ENCODE measurements around the gene PAX3. TPM values are rescaled to one million over a fixed set of nuclear protein-coding genes. Genes with fewer than 3 reads are reported as not detected.
A peak's percentile ranks its signal among the peaks of the same experiment; 100 is the strongest.

The PAX3 gene
- total and polyA plus RNA-seq, 2 of the 13 experiments (the other 11 are each of a cell fraction or from before 2014, with no cell fraction given): 0.07 TPM; not detected in 1

DNA sequence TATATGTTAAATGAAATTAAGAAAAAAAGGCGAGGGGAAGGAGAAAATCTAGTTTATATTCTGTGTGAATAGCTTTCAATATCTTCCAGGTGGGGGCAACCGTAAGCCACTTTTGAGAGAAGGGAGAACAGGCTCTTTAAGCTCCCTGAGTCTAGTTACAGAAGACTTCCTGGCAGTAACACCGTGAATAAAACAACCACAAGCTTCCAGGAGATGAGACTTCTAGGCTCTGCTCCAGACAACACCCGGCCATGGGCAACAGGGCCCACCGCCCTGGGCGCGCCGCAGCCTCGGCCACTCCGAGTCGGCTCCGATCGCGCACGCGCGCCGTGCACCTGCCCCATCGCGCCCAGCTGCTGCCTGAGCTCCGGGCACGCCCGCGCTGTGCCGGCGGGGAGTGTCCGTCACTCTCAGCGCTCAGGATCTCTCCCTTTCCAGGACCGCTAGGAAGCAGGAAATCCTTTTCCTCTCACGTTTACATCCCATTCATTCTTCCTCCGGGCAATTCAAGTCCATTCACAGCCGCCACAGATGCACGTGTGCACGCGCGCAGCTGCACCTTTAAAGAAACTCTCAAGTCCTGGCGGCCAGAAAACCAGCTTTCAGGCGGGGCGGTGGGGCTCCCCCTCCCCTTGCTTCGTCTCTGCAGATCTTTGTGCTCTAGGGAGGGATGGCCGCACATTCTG lies 19.4 kb upstream of the PAX3 start (continued):
- TF ChIP-seq, protein P1, sequence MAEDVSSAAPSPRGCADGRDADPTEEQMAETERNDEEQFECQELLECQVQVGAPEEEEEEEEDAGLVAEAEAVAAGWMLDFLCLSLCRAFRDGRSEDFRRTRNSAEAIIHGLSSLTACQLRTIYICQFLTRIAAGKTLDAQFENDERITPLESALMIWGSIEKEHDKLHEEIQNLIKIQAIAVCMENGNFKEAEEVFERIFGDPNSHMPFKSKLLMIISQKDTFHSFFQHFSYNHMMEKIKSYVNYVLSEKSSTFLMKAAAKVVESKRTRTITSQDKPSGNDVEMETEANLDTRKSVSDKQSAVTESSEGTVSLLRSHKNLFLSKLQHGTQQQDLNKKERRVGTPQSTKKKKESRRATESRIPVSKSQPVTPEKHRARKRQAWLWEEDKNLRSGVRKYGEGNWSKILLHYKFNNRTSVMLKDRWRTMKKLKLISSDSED (CRISPR knock-in tag; IDR thresholded peaks at IDR 0.05): no peak
- TF ChIP-seq ZNF484 (CRISPR knock-in tag; IDR thresholded peaks at IDR 0.05; ENCODE audit: borderline replicate concordance, low read depth) (no peak), ZNF292 (CRISPR knock-in tag; IDR thresholded peaks at IDR 0.05; ENCODE audit: borderline replicate concordance, low read depth) (no peak), TARDBP (CRISPR knock-in tag; IDR thresholded peaks at IDR 0.05) (0 out of 2 replicates have a peak, but pooled peaks have one; percentile 28)
- TF ChIP-seq, protein P2, sequence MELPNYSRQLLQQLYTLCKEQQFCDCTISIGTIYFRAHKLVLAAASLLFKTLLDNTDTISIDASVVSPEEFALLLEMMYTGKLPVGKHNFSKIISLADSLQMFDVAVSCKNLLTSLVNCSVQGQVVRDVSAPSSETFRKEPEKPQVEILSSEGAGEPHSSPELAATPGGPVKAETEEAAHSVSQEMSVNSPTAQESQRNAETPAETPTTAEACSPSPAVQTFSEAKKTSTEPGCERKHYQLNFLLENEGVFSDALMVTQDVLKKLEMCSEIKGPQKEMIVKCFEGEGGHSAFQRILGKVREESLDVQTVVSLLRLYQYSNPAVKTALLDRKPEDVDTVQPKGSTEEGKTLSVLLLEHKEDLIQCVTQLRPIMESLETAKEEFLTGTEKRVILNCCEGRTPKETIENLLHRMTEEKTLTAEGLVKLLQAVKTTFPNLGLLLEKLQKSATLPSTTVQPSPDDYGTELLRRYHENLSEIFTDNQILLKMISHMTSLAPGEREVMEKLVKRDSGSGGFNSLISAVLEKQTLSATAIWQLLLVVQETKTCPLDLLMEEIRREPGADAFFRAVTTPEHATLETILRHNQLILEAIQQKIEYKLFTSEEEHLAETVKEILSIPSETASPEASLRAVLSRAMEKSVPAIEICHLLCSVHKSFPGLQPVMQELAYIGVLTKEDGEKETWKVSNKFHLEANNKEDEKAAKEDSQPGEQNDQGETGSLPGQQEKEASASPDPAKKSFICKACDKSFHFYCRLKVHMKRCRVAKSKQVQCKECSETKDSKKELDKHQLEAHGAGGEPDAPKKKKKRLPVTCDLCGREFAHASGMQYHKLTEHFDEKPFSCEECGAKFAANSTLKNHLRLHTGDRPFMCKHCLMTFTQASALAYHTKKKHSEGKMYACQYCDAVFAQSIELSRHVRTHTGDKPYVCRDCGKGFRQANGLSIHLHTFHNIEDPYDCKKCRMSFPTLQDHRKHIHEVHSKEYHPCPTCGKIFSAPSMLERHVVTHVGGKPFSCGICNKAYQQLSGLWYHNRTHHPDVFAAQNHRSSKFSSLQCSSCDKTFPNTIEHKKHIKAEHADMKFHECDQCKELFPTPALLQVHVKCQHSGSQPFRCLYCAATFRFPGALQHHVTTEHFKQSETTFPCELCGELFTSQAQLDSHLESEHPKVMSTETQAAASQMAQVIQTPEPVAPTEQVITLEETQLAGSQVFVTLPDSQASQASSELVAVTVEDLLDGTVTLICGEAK (IDR thresholded peaks at IDR 0.05): no peak
- TF ChIP-seq, protein P2 (CRISPR knock-in tag; IDR thresholded peaks at IDR 0.05): peak; percentile 38; the same call in 1 of the 2 replicates
- TF ChIP-seq, protein P3, sequence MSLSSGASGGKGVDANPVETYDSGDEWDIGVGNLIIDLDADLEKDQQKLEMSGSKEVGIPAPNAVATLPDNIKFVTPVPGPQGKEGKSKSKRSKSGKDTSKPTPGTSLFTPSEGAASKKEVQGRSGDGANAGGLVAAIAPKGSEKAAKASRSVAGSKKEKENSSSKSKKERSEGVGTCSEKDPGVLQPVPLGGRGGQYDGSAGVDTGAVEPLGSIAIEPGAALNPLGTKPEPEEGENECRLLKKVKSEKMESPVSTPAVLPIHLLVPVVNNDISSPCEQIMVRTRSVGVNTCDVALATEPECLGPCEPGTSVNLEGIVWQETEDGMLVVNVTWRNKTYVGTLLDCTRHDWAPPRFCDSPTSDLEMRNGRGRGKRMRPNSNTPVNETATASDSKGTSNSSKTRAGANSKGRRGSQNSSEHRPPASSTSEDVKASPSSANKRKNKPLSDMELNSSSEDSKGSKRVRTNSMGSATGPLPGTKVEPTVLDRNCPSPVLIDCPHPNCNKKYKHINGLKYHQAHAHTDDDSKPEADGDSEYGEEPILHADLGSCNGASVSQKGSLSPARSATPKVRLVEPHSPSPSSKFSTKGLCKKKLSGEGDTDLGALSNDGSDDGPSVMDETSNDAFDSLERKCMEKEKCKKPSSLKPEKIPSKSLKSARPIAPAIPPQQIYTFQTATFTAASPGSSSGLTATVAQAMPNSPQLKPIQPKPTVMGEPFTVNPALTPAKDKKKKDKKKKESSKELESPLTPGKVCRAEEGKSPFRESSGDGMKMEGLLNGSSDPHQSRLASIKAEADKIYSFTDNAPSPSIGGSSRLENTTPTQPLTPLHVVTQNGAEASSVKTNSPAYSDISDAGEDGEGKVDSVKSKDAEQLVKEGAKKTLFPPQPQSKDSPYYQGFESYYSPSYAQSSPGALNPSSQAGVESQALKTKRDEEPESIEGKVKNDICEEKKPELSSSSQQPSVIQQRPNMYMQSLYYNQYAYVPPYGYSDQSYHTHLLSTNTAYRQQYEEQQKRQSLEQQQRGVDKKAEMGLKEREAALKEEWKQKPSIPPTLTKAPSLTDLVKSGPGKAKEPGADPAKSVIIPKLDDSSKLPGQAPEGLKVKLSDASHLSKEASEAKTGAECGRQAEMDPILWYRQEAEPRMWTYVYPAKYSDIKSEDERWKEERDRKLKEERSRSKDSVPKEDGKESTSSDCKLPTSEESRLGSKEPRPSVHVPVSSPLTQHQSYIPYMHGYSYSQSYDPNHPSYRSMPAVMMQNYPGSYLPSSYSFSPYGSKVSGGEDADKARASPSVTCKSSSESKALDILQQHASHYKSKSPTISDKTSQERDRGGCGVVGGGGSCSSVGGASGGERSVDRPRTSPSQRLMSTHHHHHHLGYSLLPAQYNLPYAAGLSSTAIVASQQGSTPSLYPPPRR (CRISPR knock-in tag; IDR thresholded peaks at IDR 0.05; ENCODE audit: borderline replicate concordance): no peak
- TF ChIP-seq, protein P4, sequence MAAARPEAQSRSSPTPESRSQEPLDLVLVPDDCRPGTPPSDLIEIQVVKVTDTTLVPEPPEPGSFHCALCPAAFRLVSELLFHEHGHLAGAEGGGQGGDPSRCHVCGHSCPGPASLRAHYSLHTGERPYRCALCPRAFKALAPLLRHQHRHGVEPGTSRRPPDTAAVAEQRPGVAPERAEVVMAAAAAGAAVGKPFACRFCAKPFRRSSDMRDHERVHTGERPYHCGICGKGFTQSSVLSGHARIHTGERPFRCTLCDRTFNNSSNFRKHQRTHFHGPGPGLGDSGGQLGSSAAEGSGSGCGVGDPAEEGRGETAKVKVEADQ (CRISPR knock-in tag; IDR thresholded peaks at IDR 0.05; ENCODE audit: borderline replicate concordance): 0 out of 2 replicates have a peak, but pooled peaks have one; percentile 63
- TF ChIP-seq, protein P5, sequence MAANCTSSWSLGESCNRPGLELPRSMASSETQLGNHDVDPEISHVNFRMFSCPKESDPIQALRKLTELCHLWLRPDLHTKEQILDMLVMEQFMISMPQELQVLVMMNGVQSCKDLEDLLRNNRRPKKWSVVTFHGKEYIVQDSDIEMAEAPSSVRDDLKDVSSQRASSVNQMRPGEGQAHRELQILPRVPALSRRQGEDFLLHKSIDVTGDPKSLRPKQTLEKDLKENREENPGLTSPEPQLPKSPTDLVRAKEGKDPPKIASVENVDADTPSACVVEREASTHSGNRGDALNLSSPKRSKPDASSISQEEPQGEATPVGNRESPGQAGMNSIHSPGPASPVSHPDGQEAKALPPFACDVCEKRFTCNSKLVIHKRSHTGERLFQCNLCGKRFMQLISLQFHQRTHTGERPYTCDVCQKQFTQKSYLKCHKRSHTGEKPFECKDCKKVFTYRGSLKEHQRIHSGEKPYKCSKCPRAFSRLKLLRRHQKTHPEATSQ (CRISPR knock-in tag; IDR thresholded peaks at IDR 0.05; ENCODE audit: borderline replicate concordance): peak; percentile 29; the same call in 1 of the 2 replicates
